GM19324 (cell line): ENCODE measurements around the gene ASIC3.
"Not testable (repeated sequence)": the region's sequence is repeated elsewhere in the genome, so short reads cannot be mapped to it uniquely, and the experiment has no call there.

Experiments
- ATAC-seq: cut with Tn5 transposase; IDR thresholded peaks from one replicate; pipeline ENCODE4 v1.9.1; 2021; ENCODE audit warnings: mild to moderate bottlenecking, moderate library complexity; ENCODE audit not compliant: unreplicated experiment, low FRiP score

ASIC3 gene

DNA sequence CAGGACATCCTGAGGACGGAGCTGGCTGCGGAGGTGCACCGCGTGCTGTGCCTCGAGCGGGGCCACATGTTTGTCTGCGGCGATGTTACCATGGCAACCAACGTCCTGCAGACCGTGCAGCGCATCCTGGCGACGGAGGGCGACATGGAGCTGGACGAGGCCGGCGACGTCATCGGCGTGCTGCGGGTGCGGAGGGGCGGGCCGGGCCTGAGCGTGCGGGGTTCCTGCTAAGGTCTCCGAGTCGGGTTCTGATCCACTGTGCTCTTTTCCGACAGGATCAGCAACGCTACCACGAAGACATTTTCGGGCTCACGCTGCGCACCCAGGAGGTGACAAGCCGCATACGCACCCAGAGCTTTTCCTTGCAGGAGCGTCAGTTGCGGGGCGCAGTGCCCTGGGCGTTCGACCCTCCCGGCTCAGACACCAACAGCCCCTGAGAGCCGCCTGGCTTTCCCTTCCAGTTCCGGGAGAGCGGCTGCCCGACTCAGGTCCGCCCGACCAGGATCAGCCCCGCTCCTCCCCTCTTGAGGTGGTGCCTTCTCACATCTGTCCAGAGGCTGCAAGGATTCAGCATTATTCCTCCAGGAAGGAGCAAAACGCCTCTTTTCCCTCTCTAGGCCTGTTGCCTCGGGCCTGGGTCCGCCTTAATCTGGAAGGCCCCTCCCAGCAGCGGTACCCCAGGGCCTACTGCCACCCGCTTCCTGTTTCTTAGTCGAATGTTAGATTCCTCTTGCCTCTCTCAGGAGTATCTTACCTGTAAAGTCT, 34.4 kb upstream of the ASIC3 start:
- no peak for ATAC-seq

DNA sequence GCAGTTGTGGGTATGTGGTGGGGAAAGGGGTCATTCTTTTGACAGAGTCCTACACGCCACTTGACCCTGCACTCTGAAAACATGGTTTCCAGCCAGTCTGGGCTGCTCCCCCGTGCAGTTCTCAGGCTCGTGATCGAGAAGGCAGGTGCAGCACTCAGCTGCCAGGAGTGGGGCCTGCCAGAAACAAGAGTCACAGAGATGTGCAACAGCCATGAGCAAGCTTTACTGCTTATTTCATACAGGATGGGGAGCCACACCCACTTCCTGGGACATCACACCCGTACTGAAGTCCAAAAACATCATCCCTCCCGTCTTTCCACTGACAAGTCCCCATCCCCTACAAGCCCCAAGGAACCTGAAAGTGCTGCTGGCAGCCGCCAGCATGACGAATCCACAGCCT, 33.4 kb upstream of the ASIC3 start:
- no peak for ATAC-seq

DNA sequence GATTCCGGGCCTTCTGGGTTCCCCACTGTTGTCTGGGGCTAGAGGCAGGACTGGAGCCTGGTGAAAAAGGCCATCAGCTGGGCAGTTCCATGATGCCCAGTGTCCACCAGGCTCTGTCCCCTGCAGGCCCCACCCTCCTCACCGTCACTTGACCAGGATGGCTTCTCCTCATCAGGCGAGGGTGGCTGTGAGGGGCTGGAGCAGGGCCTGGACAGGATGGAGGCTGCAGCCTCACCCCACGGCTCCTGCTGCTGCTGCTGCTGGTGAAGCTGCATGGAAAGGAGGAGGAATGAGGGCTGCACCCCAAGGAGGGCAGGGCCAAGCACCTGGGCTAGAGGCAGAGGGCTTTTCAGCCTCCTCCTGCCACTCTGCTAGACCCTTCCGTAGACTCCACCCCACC, 32.4 kb upstream of the ASIC3 start:
- no peak for ATAC-seq

DNA sequence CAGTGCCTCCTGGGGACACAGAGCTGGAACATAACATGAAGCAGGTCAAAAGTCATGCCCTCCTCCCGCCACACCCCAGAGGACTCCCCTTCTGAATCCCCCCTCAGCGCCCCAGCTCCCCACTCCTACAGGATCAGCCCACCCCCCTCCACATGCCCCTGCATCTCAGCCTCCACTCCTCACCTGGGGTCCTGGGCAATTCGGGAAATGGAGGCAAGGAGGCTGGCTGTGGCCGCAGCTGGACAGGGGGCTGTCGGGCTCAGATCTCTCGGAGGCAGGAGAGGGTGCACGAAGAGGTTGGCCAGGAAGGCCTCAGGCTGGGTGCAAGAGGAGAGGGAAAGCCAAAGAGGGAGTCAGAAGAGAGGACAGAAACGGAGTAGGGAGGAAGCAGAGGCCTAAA, 31.8 kb upstream of the ASIC3 start:
- no peak for ATAC-seq

DNA sequence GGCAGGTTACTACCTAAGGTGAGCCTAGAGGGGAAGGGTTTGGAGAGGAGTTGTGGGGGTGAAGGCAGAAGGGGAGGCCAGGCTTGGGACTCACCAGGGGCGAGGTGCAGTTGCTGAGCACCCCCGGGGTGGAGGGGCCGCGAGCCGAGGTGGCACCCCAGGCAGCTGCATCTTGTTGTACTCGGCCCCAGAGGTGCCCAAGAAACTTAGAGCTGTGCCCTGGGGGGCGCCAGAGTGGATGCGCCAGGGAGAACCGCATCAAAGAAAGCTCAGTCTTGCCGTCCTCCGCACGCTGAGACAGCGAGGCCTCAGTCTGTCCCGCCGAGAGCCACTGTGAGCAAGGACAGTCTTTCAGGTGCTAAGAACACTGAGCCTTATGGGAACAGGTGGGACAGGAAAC, 31.4 kb upstream of the ASIC3 start:
- no peak for ATAC-seq

DNA sequence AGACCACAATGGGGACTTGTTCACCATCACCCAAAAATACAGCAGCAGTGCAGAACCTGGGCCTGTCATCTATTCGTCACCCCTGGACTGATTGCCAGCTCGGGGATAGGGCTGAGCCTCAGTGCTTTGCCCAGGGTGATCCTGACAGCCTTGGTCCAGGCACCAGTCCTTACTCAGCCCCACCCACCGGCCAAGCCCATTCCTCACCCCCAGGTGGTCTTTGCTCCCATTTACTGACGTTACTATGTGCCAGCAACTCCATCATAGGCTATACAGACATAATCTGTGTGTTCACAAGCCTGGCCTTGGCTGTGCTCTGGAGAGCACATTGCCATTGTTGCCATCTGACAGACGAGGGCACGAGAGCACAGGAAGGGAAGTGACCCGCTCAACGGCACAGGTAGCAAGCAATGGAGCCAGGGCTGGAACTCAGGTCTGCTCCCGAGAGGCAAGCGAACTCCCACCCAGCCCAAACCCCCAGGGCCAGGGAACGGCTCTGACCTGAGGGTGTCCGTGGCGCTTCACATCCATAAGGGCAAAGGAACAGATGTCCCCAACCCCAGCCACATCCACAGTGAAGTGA, 30.9 kb upstream of the ASIC3 start:
- ATAC-seq = no peak

DNA sequence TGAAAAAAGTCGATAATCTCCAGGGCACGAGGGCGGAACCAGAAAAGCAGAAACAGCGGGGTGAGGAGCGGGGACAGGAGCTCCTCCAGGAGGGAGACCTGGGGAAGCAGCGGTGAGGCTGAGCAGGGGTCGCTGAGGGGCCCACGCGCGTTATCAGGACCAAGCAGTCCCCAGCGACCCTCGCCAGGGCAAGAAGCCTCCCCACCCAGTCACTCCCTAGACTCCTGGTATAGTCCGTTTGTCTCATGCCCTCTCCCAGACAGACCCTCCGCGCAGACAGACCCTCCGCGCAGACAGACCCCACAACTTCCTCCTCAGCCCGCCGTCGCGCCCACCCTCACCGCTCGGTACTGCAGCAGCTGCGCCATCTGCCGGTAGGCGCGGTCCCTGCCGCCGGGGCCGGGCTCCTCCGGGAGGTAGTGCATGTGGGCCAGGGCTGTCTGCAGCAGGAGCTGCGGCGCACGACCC, 30.3 kb upstream of the ASIC3 start:
- ATAC-seq = peak; percentile 45

DNA sequence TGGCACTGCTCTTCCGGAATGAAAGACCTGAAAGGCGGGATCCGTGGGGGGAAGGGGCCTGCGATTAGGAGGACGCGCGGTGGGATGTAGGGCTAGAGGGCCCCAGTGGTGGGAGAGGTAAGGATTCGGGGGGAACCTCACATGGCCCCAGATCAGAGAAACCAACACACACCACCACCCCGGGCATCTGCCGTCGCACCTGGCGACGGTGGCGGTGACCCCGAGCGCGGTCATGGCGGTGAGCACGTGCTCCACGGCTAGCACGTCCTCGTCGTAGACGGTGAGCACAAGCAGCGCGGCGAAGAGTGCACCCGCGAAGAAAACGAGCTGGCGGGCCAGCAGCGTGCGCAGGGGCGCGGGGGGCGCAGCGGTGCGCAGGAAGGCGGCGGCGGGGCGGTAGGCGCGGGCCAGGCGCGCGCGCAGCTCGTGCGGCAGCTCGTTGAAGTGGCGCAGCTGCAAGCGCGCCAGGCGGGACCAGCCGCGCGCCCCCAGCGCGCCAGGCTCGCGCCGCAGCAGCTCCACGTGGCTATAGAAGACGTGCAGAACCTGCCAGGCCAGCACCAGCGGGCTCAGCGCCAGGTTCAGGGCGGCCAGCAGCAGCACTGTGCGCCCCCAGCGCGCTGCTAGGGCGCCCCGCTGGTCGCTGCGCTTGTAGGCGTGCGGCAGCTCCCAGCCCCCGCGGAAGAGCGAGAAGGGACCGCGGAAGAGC, 29.8 kb upstream of the ASIC3 start:
- no peak for ATAC-seq

DNA sequence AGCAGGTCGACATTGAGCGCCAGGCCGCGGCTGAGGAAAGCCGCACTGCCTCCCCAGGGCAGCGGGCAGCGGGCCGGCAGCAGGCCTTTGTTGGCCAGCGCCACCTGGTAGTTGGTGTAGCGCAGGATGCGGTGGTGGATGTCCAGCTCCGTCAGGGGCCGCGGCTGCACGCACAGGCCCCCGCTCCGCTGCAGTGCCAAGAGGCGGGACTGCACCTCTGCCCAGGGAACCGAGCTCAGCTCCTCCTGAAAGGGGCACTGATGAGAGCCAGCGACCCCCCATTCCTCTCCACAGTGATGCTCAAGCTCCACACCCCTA, 29.2 kb upstream of the ASIC3 start:
- no peak for ATAC-seq

DNA sequence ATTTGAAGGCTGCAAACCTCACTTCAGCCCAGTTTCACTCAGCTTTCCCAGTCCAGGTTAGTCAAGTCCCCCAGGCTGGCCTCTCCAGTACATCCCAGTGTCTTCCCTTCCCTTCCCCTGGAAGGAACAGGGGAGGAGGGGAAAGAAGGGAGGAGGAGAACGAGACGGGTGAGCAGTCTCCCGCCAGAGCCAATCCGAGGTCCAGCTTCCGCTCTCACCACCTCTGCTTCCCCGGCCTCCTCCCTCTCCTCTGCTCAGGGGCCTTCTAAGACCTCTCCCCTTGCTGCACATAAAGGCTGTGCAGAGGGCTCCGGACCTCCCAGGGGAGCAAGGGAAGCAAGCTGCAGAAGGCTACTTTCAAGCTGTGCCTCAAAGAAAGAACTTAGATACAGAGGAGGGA, 28.1 kb upstream of the ASIC3 start:
- ATAC-seq = no peak

DNA sequence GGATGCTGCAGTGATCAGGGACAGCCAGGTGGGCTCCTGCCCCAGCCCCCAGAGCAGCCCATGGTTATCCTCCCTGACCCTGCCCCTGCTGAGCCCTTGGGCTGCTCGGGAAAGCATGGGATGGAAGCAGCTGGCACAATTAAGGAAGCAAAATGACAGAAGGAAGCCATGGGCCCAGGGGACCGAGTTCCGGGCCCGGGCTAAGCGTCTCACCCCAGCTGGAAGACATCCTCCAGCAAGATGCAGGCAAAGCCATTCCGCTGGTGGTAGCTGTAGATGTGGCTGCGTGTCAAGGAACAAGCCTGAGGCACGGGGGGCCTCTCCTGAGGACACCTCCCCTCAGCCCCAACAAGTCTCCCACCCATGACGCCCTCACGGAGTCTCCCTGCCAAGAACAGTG, 25.1 kb upstream of the ASIC3 start:
- ATAC-seq = no peak

DNA sequence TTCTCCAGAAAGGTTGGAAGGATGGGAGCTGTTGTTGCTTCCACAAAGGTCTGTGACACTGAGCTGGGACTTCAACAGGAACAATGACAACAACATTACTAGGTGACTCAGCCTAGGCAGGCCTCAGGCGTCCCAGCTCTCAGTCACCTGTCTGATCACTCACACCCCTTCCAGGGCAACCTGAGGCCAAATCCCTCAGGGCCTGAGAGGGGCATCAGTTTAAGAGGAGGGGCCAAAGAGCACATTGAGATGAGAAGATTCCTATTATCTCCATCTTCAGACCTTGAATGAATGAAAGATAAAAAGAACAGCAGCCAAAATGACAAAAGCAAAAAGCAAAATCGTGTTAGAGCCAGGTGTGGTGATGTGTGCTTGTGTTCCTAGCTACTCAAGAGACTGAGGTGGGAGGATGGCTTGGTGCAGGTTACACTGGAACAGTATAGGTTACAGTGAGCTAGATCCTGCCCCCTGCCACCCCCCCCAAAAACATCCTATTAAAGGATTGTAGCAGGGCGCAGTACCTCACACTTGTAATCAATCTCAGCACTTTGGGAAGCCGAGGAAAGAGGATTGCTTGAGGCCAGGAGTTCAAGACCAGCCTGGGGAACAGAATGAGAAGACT, 23.8 kb upstream of the ASIC3 start, which contains the start of gene ATG9B:
TSS of gene ATG9B (minus strand) at position 60 of the 622 bp plus-strand sequence. CDS start 71 bp downstream, outside the sequence.
- ATAC-seq = no peak

DNA sequence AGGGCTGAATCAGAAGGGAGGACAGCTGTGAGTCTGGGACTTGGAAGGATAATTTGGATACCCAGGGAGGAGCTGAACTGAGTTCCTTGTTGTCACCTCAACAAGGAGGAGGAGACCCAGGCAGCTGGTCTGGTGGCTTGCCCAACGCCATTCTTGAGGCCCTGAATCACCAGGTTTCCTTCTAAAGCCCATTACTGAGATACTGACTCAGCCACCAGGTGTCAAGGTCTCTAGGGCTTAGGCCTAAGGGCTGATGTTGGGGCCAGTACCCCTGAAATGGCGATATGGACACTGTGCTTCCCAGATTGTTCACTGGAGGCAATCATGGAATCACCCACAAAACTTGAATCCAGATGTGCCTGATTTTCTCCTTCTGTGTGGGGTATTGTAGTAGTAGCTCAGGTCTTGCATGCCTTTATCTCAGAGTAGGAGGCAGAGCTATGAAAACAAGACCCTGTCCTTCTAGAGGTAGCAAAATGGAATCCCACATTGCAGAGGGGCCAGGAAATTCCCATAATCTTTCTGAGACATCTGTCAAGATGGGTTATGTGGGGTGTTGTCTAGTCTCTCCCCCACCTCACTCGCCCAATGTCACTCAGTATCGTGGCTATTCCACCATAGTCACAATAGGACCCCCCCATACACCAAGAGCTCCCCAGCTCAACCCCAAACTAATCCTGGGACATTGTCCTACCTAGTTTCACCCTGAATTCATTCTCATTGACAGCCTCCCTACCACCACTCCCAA, 22.2 kb upstream of the ASIC3 start:
- ATAC-seq = no peak

DNA sequence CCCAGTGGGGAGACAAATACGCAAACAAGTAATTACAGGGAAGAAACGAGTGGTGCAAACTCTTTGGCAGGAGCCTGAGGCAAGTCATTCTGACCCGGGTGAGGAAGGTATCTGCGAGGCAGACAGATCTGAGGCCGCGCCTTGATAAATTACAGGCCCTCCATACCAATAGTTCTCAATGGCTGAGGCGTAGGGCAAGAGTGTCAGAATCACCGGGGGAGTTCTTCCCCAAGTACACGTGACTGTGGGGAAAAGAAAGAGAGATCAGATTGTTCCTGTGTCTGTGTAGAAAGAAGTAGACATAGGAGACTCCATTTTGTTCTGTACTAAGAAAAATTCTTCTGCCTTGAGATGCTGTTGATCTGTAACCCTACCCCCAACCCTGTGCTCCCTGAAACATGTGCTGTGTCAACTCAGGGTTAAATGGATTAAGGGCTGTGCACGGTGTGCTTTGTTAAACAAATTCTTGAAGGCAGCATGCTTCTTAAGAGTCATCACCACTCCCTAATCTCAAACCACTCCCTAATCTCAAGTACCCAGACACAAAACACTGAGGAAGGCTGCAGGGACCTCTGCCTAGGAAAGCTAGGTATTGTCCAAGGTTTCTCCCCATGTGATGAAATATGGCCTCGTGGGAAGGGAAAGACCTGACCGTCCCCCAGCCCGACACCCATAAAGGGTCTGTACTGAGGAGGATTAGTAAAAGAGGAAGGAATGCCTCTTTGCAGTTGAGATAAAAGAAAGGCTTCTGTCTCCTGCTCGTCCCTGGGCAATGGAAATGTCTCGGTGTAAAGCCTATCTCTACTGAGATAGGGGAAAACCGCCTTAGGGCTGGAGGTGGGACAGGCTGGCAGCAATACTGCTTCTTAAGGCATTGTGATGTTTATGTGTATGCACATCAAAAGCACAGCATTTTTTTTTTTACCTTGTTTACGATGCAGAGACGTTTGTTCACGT, 21.3 kb upstream of the ASIC3 start:
- not testable (repeated sequence) for ATAC-seq

DNA sequence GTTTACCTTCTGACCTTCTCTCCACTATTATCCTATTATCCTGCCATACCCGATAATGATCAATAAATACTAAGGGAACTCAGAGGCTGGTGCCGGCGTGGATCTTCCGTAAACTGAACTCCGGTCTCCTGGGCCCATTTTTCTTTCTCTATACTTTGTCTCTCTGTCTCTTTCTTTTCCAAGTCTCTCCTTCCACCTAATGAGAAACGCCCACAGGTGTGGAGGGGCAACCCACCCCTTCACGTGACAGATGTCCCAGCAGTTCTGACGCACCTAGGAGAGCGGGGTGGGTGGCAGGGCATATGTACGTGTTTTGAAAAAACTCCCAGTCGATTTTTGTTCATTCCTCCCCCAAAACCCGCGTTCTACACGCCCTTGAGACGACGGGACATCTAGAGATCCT, 20.6 kb upstream of the ASIC3 start:
- ATAC-seq = not testable (repeated sequence)

DNA sequence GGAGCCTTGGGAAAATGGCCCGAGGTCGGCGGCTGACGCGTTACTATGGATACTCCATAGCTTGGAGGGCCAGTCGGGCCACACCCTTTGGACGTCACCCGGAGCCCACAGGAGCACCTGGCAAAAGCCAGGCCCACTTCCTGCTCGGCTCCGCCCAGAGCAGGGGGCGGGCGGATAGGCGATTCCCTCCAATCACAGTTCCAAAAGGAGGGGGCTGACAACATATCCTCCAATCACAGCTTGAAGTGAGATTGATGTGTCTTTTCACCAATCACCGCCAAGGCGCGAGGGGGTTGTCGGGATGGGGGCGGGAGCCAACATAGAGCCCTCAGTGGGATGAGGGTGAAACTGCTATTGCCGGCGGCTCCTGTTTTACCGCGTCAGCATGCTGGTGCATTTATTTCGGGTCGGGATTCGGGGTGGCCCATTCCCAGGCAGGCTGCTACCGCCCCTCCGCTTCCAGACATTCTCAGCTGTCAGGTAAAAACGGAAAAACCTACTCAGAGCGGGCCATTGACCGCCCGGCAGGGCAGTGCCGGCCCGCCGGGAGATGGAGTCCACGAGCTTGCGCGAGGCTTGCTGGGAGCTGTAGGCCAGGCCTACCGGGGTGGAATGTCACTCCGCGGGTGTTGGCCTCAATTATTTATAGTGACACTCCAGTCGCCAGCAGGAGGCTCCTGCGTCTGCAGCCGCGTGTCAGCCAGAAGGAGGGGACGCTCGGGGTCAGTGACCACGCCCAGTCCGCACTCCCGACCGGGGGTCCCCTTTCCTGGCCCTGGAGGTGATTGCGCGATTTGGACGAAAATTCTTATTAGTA, 20.0 kb upstream of the ASIC3 start, which contains the start of gene ABCB8:
TSS of gene ABCB8 (plus strand) at position 320 of the 817 bp plus-strand sequence. CDS start at position 386, 66 bp downstream.
- peak; percentile 96 for ATAC-seq

DNA sequence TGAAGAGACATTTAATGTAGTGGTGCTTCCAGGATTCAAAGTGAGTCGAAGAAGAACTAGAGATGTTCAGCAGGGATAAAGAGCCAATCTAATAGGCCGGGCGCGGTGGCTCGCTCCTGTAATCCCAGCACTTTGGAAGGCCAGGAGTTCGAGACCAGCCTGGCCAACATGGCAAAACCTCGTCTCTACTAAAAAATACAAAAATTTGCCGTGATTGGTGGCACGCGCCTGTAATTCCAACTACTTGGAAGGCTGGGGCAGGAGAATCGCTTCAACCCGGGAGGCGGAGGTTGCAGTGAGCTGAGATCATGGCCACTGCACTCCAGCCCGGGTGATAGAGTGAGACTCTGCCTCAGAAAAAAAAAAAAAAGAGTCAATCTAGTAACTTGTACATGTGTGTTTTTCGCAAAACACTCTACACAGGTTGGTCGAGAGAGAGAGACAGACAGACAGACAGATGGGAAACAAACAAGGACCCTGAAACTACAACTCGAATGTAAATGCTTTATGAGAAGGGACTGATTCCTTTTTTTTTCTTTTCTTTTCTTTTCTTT, 19.3 kb upstream of the ASIC3 start:
- no peak for ATAC-seq

DNA sequence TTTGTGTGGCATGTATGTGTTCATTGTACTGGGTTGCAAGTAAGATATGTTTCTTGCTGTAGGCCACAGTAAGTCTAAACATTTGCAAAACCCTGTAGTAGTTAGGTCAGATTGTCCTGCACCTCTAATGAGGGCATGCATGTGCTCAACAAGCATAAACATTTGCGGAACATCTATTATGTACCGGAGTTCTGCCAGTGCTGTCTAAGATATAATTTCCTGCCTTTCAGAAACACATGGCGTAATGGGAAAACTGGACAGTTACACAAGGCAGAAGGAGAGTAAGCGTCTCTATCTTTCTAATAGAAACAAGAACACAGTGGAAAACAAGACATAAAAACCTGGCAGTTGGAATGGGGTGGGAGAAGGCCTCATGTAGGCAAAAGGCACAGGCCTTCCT, 17.3 kb upstream of the ASIC3 start:
- ATAC-seq = no peak
